ENCODE data around the gene ALDH7A1. TPM values are rescaled to one million over a fixed set of nuclear protein-coding genes. Genes with fewer than 3 reads are reported as not detected.

The ALDH7A1 gene
- total and polyA plus RNA-seq, 10 of the 15 experiments (the other 5 are each of a cell fraction or from before 2014, with no cell fraction given) = 0.18 to 1.0 (median 0.41) TPM; not detected in 1

DNA sequence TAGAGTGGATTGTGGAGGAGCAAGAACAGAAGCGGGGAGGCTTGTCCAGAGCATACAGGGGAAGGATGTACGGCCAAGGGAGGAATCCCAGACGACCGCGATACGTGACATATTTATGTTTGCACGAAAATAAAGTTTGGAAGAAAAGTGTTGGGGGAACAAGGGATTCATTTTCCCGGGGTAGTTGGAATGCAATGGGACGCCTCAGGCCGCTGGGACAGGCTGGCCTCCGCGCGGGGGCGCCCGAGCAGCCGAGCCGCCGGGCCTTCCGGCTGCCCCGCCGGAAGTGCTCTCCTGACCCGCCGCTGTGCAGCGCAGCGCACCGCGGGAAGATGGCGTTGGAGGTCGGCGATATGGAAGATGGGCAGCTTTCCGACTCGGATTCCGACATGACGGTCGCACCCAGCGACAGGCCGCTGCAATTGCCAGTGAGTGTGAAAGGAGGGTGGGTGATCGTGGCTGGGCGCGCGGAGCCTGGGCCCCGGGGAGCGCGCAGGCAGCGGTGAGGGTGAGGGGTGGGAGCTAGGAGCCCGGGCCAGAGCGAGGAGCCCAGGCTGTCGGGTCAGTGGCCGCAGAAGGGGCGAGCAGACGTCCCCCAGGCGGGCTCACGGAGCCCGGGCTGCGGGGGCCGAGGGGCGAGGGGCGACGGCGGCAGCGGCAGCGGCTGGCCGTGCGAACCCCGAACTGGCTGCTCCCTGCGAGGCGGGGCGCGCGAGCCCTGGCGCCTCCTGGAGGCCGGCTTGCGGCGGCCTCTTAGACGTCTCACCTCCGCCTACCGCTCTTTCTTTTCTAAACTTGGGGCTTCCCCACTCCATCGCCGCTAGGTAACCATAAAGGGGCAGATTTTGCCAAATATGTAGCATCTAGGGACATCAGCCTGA is 5.9 kb upstream of the ALDH7A1 start, which contains the start of gene PHAX (continued):
- no peak for TF ChIP-seq FOS (IDR thresholded peaks at IDR 0.05; ENCODE audit: borderline replicate concordance, extremely low read depth, insufficient read length)
- TF ChIP-seq CBX3 (IDR thresholded peaks at IDR 0.05; ENCODE audit: borderline replicate concordance, low read depth) = no peak
- TF ChIP-seq TCF7 (IDR thresholded peaks at IDR 0.05; ENCODE audit: borderline replicate concordance) = no peak
- TF ChIP-seq MAX (IDR thresholded peaks at IDR 0.05; ENCODE audit: low read depth, low read length) = no peak; the same call in 1 of the 2 replicates
- 0 out of 2 replicates have a peak, but pooled peaks have one; percentile 8 for TF ChIP-seq IRF4 (IDR thresholded peaks at IDR 0.05; ENCODE audit: low read depth, low read length)
- 0 out of 2 replicates have a peak, but pooled peaks have one; percentile 10 for TF ChIP-seq RAD21 (IDR thresholded peaks at IDR 0.05; ENCODE audit: insufficient read depth, low read depth, low read length)
- 0 out of 2 replicates have a peak, but pooled peaks have one; percentile 19 for TF ChIP-seq RCOR1 (conservative IDR thresholded peaks at IDR 0.05; ENCODE audit: low read depth, low read length)
- no peak for TF ChIP-seq SMAD1 (IDR thresholded peaks at IDR 0.05; ENCODE audit: low read depth, partially characterized antibody)
- no peak for TF ChIP-seq FOXM1 (IDR thresholded peaks at IDR 0.05; ENCODE audit: low read depth, low read length)
- TF ChIP-seq ZNF622 (IDR thresholded peaks at IDR 0.05) = no peak
- TF ChIP-seq MTA2 (IDR thresholded peaks at IDR 0.05; ENCODE audit: low read depth) = peak; percentile 40; the same call in 1 of the 2 replicates
- TF ChIP-seq RAD51 (IDR thresholded peaks at IDR 0.05) = no peak
- no peak for TF ChIP-seq SREBF2 (IDR thresholded peaks at IDR 0.05; ENCODE audit: low read length)
- TF ChIP-seq TAF1 (IDR thresholded peaks at IDR 0.05; ENCODE audit: borderline replicate concordance, low read depth, low read length) = peak; percentile 88
- no peak for TF ChIP-seq SREBF1 (IDR thresholded peaks at IDR 0.05; ENCODE audit: low read length)
- TF ChIP-seq GATAD2B (conservative IDR thresholded peaks at IDR 0.05; ENCODE audit: low read depth) = peak; percentile 88
- TF ChIP-seq ZNF384 (IDR thresholded peaks at IDR 0.05; ENCODE audit: borderline replicate concordance, low read depth, low read length) = no peak
- TF ChIP-seq BMI1 (IDR thresholded peaks at IDR 0.05; ENCODE audit: borderline replicate concordance) = no peak
- TF ChIP-seq ZNF217 (IDR thresholded peaks at IDR 0.05) = no peak
- TF ChIP-seq BRCA1 (IDR thresholded peaks at IDR 0.05; ENCODE audit: low read depth, low read length) = no peak
- TF ChIP-seq PML (IDR thresholded peaks at IDR 0.05; ENCODE audit: low read length) = peak; percentile 76; the same call in 1 of the 2 replicates
- TF ChIP-seq PBX3 (IDR thresholded peaks at IDR 0.05; ENCODE audit: insufficient replicate concordance, low read depth, low read length) = no peak
- TF ChIP-seq, protein P1, sequence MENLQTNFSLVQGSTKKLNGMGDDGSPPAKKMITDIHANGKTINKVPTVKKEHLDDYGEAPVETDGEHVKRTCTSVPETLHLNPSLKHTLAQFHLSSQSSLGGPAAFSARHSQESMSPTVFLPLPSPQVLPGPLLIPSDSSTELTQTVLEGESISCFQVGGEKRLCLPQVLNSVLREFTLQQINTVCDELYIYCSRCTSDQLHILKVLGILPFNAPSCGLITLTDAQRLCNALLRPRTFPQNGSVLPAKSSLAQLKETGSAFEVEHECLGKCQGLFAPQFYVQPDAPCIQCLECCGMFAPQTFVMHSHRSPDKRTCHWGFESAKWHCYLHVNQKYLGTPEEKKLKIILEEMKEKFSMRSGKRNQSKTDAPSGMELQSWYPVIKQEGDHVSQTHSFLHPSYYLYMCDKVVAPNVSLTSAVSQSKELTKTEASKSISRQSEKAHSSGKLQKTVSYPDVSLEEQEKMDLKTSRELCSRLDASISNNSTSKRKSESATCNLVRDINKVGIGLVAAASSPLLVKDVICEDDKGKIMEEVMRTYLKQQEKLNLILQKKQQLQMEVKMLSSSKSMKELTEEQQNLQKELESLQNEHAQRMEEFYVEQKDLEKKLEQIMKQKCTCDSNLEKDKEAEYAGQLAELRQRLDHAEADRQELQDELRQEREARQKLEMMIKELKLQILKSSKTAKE (IDR thresholded peaks at IDR 0.05; ENCODE audit: low read depth, poor library complexity, severe bottlenecking) = no peak
- no peak for TF ChIP-seq MTA3 (IDR thresholded peaks at IDR 0.05; ENCODE audit: borderline replicate concordance, low read length)
- no peak for TF ChIP-seq ZZZ3 (IDR thresholded peaks at IDR 0.05; ENCODE audit: control insufficient read depth, insufficient read length, low read depth)
- TF ChIP-seq, protein P2, sequence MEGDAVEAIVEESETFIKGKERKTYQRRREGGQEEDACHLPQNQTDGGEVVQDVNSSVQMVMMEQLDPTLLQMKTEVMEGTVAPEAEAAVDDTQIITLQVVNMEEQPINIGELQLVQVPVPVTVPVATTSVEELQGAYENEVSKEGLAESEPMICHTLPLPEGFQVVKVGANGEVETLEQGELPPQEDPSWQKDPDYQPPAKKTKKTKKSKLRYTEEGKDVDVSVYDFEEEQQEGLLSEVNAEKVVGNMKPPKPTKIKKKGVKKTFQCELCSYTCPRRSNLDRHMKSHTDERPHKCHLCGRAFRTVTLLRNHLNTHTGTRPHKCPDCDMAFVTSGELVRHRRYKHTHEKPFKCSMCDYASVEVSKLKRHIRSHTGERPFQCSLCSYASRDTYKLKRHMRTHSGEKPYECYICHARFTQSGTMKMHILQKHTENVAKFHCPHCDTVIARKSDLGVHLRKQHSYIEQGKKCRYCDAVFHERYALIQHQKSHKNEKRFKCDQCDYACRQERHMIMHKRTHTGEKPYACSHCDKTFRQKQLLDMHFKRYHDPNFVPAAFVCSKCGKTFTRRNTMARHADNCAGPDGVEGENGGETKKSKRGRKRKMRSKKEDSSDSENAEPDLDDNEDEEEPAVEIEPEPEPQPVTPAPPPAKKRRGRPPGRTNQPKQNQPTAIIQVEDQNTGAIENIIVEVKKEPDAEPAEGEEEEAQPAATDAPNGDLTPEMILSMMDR (IDR thresholded peaks at IDR 0.05 in 2 of 3, conservative IDR thresholded peaks at IDR 0.05 in 1 of 3; ENCODE audit: control insufficient read depth in 2 of 3, extremely low read depth in 1 of 3, insufficient read depth in 1 of 3, low read depth in 3 of 3, low read length in 3 of 3) = peak; percentile 72 to 89 (median 85)
